Peyer's patch (tissue), 4 donors: ENCODE data around the gene PITRM1. TPM values are rescaled to one million over a fixed set of nuclear protein-coding genes. Genes with fewer than 3 reads are reported as not detected.

Experiments
- DNase-seq, 3 donors: peaks; one replicate each; pipeline ENCODE4 v3.0.0-alpha.2; 2017 to 2019
- H3K27ac ChIP-seq, 4 donors: fragments of 200-600 bp; sonication (generic); one replicate each; pipeline ENCODE4 v1.5.1; 2016 to 2019
- H3K27me3 ChIP-seq, 2 donors: fragments of 200-600 bp; sonication (generic); one replicate each; pipeline ENCODE4 v1.5.1; 2019
- H3K36me3 ChIP-seq, 3 donors: fragments of 200-600 bp; sonication (generic); one replicate each; pipeline ENCODE4 v1.5.1; 2016 to 2019
- H3K4me1 ChIP-seq, 4 donors: fragments of 200-600 bp; sonication (generic); one replicate each; pipeline ENCODE4 v1.5.1; 2016 to 2019
- H3K4me3 ChIP-seq, 4 donors: fragments of 200-600 bp; sonication (generic); 1 replicate in 3 of 4; 2 replicates in 1 of 4; pipeline ENCODE4 v1.5.1; 2016 to 2019; ENCODE audit warnings: mild to moderate bottlenecking in 1 of 4
- H3K9me3 ChIP-seq, 4 donors: fragments of 200-600 bp; sonication (generic); one replicate each; pipeline ENCODE4 v1.5.1; 2016 to 2019; ENCODE audit warnings: mild to moderate bottlenecking in 1 of 4
- CTCF ChIP-seq, 6 experiments: fragments of 450-650 bp in 4 of 6; fragments of 200-600 bp in 2 of 6; sonication (generic) in 1 of 6; IDR thresholded peaks; one replicate each; pipeline ENCODE4 v1.5.1; 2017 to 2019; ENCODE audit warnings: antibody characterized with exemption in 6 of 6, mild to moderate bottlenecking in 3 of 6, moderate library complexity in 1 of 6
- POLR2A ChIP-seq, 2 donors: fragments of 450-650 bp; IDR thresholded peaks; one replicate each; pipeline ENCODE4 v1.5.1; 2017; ENCODE audit warnings: antibody characterized with exemption in 2 of 2, mild to moderate bottlenecking in 2 of 2, moderate library complexity in 2 of 2
- total RNA-seq, 4 donors: library from RNA; depleted of rRNA; stranded (reverse); fragments of >200 nt; gene quantifications; one replicate each; pipeline ENCODE4 v1.1.0, GENCODE V29; 2016

Gene PITRM1
- total RNA-seq, 4 donors from 2014 or later, result 54.5 to 71.3 (median 63.7) TPM

GRCh38 chr10:3131098-3131497 lies 41.5 kb downstream of the PITRM1 start:
- Histone ChIP-seq H3K27me3 (no peaks in the 10 kb centered on the region), H3K9me3 (no peaks in the 10 kb centered on the region), H3K27ac (no peak overlapping the region), H3K36me3 (peaks cover 0 to 83% (median 0%) of the 10 kb centered on the region in 3 donors), H3K4me1 (no peaks in the 10 kb centered on the region), H3K4me3 (no peak overlapping the region)
- TF ChIP-seq CTCF (IDR thresholded peaks at IDR 0.05) (no peak), POLR2A (IDR thresholded peaks at IDR 0.05) (no peak)
- DNase-seq, result no peak

- Histone ChIP-seq H3K36me3 (peaks cover 0 to 78% (median 0%) of the 10 kb centered on the region in 3 donors), H3K27ac (no peak overlapping the region), H3K4me3 (no peak overlapping the region), H3K4me1 (no peaks in the 10 kb centered on the region), H3K9me3 (no peaks in the 10 kb centered on the region), H3K27me3 (no peaks in the 10 kb centered on the region)
- TF ChIP-seq CTCF (IDR thresholded peaks at IDR 0.05), result no peak
- TF ChIP-seq POLR2A (IDR thresholded peaks at IDR 0.05), result no peak
- no peak for DNase-seq
These were observed 42.8 kb downstream of the PITRM1 start for GRCh38 chr10:3129581-3130340.

GRCh38 chr10:3128379-3129130 lies 44.0 kb downstream of the PITRM1 start:
- no peak for DNase-seq
- Histone ChIP-seq H3K9me3 (no peaks in the 10 kb centered on the region), H3K27ac (no peak overlapping the region), H3K4me3 (no peak overlapping the region), H3K4me1 (no peaks in the 10 kb centered on the region), H3K27me3 (no peaks in the 10 kb centered on the region), H3K36me3 (peaks cover 0 to 77% (median 0%) of the 10 kb centered on the region in 3 donors)
- no peak for TF ChIP-seq CTCF (IDR thresholded peaks at IDR 0.05)
- no peak for TF ChIP-seq POLR2A (IDR thresholded peaks at IDR 0.05)

- DNase-seq, result no peak
- Histone ChIP-seq H3K4me1 (no peaks in the 10 kb centered on the region), H3K4me3 (no peak overlapping the region), H3K27me3 (no peaks in the 10 kb centered on the region), H3K36me3 (peaks cover 0 to 77% (median 0%) of the 10 kb centered on the region in 3 donors), H3K27ac (no peak overlapping the region), H3K9me3 (no peaks in the 10 kb centered on the region)
- TF ChIP-seq CTCF (IDR thresholded peaks at IDR 0.05) (no peak), POLR2A (IDR thresholded peaks at IDR 0.05) (no peak)
These were observed 44.7 kb downstream of the PITRM1 start for GRCh38 chr10:3127921-3128320.

GRCh38 chr10:3126741-3127346 lies 45.7 kb downstream of the PITRM1 start:
- H3K9me3 ChIP-seq, result no peaks in the 10 kb centered on the region
- peak in 1 of 3 donors; percentile 55 for DNase-seq
- H3K27ac ChIP-seq, result peak overlapping the region in 1 of 4 donors; percentile 3
- H3K4me3 ChIP-seq, result no peak overlapping the region
- H3K27me3 ChIP-seq, result no peaks in the 10 kb centered on the region
- TF ChIP-seq CTCF (IDR thresholded peaks at IDR 0.05) (no peak), POLR2A (IDR thresholded peaks at IDR 0.05) (no peak)
- H3K36me3 ChIP-seq, result peaks cover 0 to 77% (median 0%) of the 10 kb centered on the region in 3 donors
- H3K4me1 ChIP-seq, result no peaks in the 10 kb centered on the region
